HG03469 (cell line): Measurements from ENCODE around the gene GFY.

ENCODE experiments used
- ATAC-seq: cut with Tn5 transposase; IDR thresholded peaks from one replicate; pipeline ENCODE4 v1.9.1; 2021; ENCODE audit warnings: mild to moderate bottlenecking, moderate library complexity, moderate number of reproducible peaks; ENCODE audit not compliant: unreplicated experiment

Gene GFY

GRCh38 chr19:49427855-49428546 is 2.8 kb downstream of the GFY start:
- ATAC-seq: no peak

- ATAC-seq: no peak
These were observed 3.6 kb downstream of the GFY start for GRCh38 chr19:49428547-49429451.

DNA sequence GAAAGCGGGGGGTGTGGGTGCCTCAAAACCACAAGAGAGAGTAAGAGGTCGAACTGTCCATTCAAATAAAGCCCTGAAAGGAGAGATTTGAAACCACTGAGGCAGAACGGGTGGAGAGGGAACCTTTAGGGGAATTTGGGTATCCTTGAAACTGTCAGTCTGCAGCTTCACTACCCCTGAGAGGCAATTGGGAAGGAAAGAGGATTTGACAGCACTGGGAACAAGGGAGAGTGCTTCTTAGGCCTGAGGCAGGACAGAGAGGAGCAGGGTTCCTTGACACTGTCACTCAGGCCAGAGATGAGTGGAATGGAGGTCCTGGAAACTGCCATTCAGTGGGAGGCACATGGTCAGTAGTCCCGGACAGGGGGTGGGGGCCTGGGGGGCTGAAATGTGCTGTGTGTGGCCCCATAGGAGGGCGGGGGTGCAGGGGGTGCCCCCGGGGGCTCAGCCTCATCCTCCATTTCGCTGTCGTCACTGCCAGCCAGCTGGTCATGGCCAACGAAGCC is 5.0 kb downstream of the GFY start:
- ATAC-seq: no peak

DNA sequence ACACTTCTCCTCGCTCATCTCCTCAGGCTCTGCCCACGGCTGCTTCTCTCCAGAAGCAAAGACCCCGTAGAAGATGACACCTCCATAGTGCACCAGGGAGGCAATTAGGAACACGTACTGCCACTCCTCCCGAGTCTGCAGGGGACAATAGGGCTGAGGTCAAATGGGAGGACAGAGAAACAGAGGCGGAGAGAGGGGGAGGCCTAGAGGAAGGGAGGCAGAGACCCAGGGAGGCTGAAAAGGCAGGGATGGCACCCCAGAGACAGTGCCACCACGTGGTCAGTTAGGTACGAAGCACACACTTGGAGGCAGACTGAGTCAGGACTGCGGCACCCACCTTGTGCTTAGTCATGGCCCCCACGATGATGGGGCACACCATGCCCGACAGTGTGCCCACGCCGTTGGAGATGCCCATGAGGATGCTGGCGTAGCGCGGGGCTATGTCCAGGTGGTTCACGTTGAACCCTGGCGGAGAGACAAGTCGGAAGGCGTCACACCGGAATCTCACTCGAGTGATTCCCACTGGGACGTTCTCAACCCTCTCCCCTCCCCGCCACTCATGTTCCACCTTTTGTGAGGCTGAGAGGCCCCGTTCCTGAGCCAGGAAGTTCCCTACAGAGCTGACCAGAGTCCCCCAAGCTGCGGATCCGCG is 5.6 kb downstream of the GFY start:
- no peak for ATAC-seq

GRCh38 chr19:49431330-49431749 is 6.2 kb downstream of the GFY start:
- no peak for ATAC-seq

- no peak for ATAC-seq
These were observed 7.2 kb downstream of the GFY start for GRCh38 chr19:49432141-49433073.

- ATAC-seq: no peak
These were observed 8.2 kb downstream of the GFY start for GRCh38 chr19:49433240-49433901.

GRCh38 chr19:49434907-49435583 is 9.9 kb downstream of the GFY start:
- no peak for ATAC-seq

- no peak for ATAC-seq
These were observed 10.5 kb downstream of the GFY start for GRCh38 chr19:49435670-49436069.

DNA sequence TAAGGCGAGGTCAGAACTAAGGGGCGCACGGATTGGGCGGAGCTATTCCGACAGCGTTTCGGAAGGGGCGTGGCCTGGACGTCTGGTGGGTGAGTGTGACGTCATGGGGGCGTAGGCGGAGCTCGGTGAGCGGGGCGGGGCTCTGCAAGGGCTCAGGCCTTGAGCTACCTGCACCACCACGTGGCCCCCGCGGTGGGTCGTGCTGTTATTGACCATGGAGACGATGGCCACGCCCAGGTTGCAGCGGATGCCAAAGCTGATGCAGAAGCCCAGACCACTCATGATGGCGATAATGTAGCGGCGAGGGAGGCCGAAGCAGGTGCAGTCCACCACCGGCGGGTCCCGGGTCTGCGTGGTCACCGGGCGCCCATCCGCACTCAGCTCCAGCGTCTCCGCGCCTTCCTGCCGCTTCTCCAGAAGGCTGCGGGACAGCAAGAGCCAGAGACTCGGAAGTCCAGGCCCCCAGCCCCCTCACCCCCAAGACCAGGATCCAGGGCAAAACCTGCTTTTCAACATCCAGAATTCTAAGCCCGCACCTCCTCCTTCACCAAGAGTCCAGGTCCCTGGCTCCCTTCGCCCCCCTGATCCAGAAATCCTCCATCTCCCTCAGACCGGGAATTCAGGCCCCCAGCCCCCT is 11.3 kb downstream of the GFY start:
- no peak for ATAC-seq

DNA sequence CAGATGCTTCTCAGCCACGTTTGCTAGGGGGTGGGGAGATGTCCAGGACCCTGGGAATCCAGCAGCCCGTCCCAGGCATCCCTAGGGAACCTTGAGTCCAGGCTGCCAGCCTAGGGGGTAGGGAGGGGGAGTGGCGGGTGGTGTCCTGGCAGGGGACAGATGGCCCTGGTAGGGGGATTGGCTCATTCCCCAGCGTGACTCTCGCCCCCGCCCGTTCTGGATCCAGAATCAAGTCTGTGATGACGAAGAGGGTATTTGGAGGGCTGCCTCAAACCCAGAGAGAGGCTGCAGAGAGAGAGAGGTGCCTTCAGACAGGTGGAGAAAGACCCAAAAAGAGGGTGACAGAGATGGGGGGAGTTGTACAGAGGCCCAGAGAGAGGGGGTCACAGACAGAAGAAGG is 12.0 kb downstream of the GFY start:
- no peak for ATAC-seq

DNA sequence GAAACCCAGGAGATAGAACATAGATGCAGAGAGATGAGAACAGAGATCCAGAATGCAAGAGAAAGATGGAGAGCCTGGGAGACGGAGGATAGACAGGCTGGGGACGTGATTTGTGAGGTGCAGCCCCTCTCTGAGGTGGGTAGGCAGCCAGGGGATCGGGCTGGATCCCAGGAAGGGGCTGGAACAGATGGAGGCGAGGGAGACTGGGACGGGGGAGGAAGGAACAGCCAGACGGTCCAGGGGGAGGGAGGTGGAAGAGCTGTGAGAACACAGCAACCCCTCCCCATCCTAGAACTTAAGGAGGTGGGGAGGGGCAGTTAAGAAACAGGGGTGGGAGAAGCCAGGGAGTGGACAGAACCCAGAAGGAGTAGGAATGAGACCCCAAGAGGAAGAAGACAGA is 13.1 kb downstream of the GFY start:
- no peak for ATAC-seq

DNA sequence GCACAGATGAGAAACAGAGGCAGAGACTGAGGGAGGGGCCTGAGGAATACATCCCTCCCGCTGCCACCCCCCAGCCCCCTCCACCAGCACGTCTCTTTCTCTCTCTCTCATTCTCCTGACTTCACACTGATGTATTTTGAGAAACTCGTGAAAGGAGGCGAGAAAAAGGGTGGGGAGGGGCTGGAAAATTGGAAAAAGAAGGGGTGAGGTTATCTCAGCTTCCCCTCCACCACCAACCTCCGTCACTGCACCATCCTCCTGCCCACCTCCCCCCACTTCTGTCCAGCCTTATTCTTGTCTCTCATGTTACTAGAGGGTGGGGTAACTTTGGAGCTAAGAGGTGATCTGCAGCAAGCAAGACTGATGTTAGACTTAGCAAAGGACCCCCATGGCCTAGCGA is 14.6 kb downstream of the GFY start:
- ATAC-seq: no peak

DNA sequence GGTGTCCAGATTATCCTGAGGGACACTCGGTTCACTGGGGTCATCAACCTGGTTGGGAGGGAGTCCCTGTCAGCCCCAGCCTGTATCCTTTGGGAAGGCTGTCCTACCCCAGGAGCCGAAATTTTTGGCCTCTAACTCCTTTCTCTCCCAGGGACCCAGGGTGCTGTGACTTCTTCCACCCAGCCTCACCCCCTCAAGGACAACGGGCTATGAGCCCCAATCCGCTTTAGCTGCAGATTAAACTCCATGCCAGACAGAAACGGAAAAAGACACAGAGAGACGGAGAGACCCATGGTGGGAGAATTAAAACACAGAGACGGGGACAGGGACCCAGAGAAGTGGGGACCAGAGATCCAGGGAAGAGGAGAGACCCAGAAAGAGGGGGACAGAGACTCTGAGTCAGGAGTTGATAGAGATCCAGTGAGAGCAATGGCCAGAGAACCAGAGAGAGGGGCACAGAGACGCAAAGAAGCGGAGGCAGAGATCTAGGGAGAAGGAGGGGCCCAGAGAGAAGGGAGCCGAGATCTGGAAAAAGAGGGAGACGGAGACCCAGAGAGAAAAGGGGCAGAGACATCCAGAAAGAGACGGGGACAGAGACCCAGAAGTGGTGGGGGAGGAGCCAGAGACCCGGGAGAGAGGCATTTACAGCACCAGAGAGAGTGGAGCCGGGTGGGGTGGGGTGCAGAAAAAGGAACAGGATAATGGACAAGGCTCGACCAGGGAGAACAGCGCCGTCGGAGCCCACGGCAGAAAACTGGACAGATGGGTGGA is 15.4 kb downstream of the GFY start:
- no peak for ATAC-seq

DNA sequence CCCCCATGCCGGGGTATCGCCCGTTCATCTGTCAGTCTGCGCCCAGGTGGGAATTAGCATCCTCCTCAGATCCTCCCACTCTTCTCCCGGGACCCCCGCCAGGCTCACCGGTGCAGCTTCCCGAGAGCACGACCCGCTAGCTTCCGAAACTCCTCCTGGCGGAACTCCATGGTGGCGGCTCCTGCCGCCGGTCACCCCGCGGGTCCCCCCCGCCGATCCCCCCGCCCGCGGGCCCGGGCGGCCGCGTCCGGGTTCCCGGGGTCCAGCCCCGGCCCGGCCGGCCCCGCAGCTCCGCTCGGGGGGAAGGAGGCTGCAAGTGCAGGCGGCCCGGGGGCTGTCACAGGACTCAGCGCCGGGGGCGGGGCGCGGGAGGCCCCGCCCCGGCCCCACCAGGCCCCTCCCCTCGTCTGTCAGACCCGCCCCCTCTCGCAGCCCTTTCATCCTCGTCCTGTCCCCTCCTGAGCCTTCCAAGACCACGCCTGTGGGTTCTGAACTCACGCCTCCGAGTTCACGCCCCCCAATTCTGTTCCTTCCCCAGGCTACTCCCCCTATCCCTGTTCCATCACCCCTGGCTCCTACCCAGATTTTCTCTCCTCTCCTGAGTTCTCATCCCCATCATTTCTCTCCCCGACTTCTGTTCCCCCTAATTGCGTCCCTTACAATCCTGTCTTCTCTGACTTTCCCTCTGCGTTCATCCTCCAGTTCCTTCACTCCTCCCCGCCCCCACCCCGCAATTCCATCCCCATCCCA is 16.2 kb downstream of the GFY start, which contains the start of gene SLC17A7:
Gene SLC17A7 (minus strand): TSS at position 318 of the 750 bp plus-strand sequence. CDS start 148 bp downstream, at position 170.
- ATAC-seq: no peak

DNA sequence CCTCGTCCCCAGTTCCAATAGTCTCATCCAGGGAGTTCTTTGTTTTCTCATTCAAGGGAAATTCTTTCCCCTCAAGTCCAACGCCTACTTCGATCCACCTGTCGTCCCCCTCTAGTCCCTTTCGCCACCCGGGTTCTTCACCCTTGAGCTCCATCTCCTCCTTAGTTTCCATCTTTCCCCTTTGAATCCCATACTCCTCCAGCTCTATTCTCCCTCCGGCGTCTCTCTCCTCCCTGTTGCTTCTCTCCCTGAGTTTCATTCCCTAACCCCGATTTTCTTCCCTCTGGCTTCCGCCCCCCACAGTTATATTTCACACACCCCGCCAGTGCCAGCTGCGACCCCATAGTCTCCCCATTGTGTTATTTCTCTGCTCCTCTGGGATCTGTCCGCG is 16.8 kb downstream of the GFY start:
- ATAC-seq: no peak

- ATAC-seq: no peak
These were observed 17.2 kb downstream of the GFY start for GRCh38 chr19:49442354-49442753.
